Keratinocyte (primary cell): ENCODE data around the gene STX19.

ENCODE experiments used
- CTCF ChIP-seq, 3 experiments: IDR thresholded peaks in 1 of 3; conservative IDR thresholded peaks in 1 of 3; optimal IDR thresholded peaks in 1 of 3; 2 replicates in 2 of 3; 3 replicates in 1 of 3; pipeline versions ENCODE3 to v1.5.1; 2011; ENCODE audit warnings: low read length in 3 of 3, mild to moderate bottlenecking in 3 of 3, moderate library complexity in 2 of 3, control low read depth in 1 of 3, inconsistent platforms in 1 of 3; ENCODE audit not compliant: insufficient read depth in 2 of 3; ENCODE audit errors: extremely low read depth in 1 of 3
- EZH2 ChIP-seq: IDR thresholded peaks from one replicate; pipeline ENCODE4 v1.6.1; 2012; ENCODE audit warnings: inconsistent platforms, mild to moderate bottlenecking, low read length, moderate library complexity

GRCh38 chr3:93988283-93988682, 40.1 kb downstream of the STX19 start:
- TF ChIP-seq CTCF (optimal IDR thresholded peaks at IDR 0.05 in 1 of 3, IDR thresholded peaks at IDR 0.05 in 1 of 3, conservative IDR thresholded peaks at IDR 0.05 in 1 of 3; ENCODE audit: extremely low read depth in 1 of 3, insufficient read depth in 2 of 3, low read length in 3 of 3) (no peak), EZH2 (no peak)
